Osteocyte (in vitro differentiated cells): ENCODE results near the gene KSR2. TPM values are rescaled to one million over a fixed set of nuclear protein-coding genes. Genes with fewer than 3 reads are reported as not detected.

Source experiments
- DNase-seq: peaks from one replicate; pipeline ENCODE4 v3.0.0; 2021; ENCODE audit warnings: mixed read lengths; ENCODE audit not compliant: unreplicated experiment; ENCODE audit errors: extremely low spot score
- H3K27ac Mint-ChIP-seq: one replicate; pipeline ENCODE4 v1.8.0; 2021; ENCODE audit warnings: mild to moderate bottlenecking, mixed read lengths; ENCODE audit not compliant: unreplicated experiment
- H3K27me3 Mint-ChIP-seq: one replicate; pipeline ENCODE4 v1.8.0; 2021; ENCODE audit warnings: mixed read lengths; ENCODE audit not compliant: unreplicated experiment
- H3K36me3 Mint-ChIP-seq: one replicate; pipeline ENCODE4 v1.8.0; 2021; ENCODE audit warnings: mixed read lengths; ENCODE audit not compliant: unreplicated experiment
- H3K4me1 Mint-ChIP-seq: one replicate; pipeline ENCODE4 v1.8.0; 2021; ENCODE audit warnings: mixed read lengths; ENCODE audit not compliant: unreplicated experiment
- H3K4me3 Mint-ChIP-seq: one replicate; pipeline ENCODE4 v1.8.0; 2021; ENCODE audit warnings: mild to moderate bottlenecking, moderate library complexity, mixed read lengths; ENCODE audit not compliant: unreplicated experiment
- H3K9me3 Mint-ChIP-seq: one replicate; pipeline ENCODE4 v1.8.0; 2021; ENCODE audit warnings: mixed read lengths; ENCODE audit not compliant: unreplicated experiment
- total RNA-seq: library from RNA; stranded (reverse); gene quantifications from 2 replicates; pipeline ENCODE4 v1.2.1, GENCODE V29; 2021
- TF ChIP-seq, protein P1 (sequence below): fragments of 200-600 bp; sonication (generic); IDR thresholded peaks from 2 replicates; pipeline ENCODE4 v1.5.0; 2021; ENCODE audit warnings: antibody characterized with exemption, mild to moderate bottlenecking, moderate library complexity

KSR2 gene
- total RNA-seq, 1 donor from 2014 or later, result not detected

- no peaks in the 10 kb centered on the region for H3K36me3 Mint-ChIP-seq
- H3K27ac Mint-ChIP-seq, result no peak overlapping the region
- H3K9me3 Mint-ChIP-seq, result no peaks in the 10 kb centered on the region
- TF ChIP-seq, protein P1, sequence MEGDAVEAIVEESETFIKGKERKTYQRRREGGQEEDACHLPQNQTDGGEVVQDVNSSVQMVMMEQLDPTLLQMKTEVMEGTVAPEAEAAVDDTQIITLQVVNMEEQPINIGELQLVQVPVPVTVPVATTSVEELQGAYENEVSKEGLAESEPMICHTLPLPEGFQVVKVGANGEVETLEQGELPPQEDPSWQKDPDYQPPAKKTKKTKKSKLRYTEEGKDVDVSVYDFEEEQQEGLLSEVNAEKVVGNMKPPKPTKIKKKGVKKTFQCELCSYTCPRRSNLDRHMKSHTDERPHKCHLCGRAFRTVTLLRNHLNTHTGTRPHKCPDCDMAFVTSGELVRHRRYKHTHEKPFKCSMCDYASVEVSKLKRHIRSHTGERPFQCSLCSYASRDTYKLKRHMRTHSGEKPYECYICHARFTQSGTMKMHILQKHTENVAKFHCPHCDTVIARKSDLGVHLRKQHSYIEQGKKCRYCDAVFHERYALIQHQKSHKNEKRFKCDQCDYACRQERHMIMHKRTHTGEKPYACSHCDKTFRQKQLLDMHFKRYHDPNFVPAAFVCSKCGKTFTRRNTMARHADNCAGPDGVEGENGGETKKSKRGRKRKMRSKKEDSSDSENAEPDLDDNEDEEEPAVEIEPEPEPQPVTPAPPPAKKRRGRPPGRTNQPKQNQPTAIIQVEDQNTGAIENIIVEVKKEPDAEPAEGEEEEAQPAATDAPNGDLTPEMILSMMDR, result no peak
- H3K27me3 Mint-ChIP-seq, result no peaks in the 10 kb centered on the region
- H3K4me1 Mint-ChIP-seq, result no peaks in the 10 kb centered on the region
- DNase-seq, result no peak
- no peak overlapping the region for H3K4me3 Mint-ChIP-seq
These were observed 171.6 kb downstream of the KSR2 start for GRCh38 chr12:117797202-117797601.

DNA sequence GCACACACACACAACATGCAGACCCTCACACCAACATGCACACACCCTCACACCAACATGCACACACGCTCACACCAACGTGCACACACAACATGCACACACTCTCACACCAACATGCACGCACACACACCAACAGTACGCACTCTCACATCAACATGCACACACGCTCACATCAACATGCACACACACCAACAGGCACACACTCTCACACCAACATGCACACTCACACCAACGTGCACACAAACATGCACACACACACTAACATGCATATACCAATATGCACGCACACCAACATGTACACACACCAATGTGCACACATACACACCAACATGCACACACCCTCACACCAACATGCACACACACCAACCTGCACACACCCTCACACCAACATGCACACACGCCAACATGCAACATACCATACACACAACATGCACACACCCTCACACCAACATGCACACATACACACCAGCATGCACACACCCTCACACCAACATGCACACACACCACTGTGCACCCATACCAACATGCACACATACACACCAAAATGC lies 175.8 kb downstream of the KSR2 start:
- H3K4me1 Mint-ChIP-seq, result no peaks in the 10 kb centered on the region
- H3K27me3 Mint-ChIP-seq, result peaks cover 17% of the 10 kb centered on the region
- TF ChIP-seq, protein P1, result no peak
- H3K36me3 Mint-ChIP-seq, result no peaks in the 10 kb centered on the region
- no peaks in the 10 kb centered on the region for H3K9me3 Mint-ChIP-seq
- no peak overlapping the region for H3K27ac Mint-ChIP-seq
- no peak overlapping the region for H3K4me3 Mint-ChIP-seq
- no peak for DNase-seq

DNA sequence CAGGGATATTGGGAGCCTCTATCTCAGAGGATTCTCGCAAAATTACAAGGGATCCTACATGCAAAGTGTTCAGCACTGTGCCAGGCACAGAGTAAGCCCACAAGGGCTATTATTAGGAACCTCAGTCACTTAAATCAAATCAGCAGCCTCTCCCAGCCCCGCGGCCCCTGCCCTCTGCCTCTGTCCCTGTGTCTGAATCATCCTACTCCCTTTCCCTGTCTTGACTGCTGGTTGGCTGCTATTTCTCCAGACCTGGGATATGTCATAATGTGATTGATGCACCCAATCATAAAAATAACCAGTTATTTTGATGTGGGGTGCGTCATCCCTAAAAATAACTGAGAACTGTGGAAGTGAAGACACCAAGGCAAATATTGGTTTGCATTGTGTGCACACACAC lies 176.3 kb downstream of the KSR2 start:
- Mint-ChIP-seq H3K36me3 (no peaks in the 10 kb centered on the region), H3K4me1 (no peaks in the 10 kb centered on the region), H3K27ac (no peak overlapping the region), H3K4me3 (no peak overlapping the region), H3K27me3 (peaks cover 21% of the 10 kb centered on the region), H3K9me3 (no peaks in the 10 kb centered on the region)
- no peak for DNase-seq
- TF ChIP-seq, protein P1, result no peak

GRCh38 chr12:117790948-117791347 lies 177.8 kb downstream of the KSR2 start:
- Mint-ChIP-seq H3K4me3 (no peak overlapping the region), H3K4me1 (no peaks in the 10 kb centered on the region), H3K27me3 (peaks cover 27% of the 10 kb centered on the region), H3K9me3 (no peaks in the 10 kb centered on the region), H3K36me3 (no peaks in the 10 kb centered on the region), H3K27ac (no peak overlapping the region)
- DNase-seq, result no peak
- TF ChIP-seq, protein P1, result no peak

DNA sequence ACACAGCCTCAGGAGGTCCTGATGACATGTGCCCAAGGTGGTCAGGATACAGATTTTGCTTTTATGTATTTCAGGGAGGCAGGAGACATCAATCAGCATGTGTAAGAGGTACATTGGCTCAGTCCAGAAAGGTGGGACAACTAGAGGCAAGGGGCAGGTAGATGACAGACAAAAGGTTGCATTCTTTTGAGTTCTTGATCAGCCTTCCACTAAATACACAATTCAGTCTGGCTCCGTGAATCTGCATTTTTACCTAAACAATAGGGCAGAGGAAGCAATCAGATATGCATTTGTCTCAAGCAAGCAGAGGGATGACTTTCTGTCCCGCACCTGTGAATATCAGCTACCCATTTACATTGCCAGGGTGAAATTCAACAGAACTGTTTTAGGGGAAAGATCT lies 178.6 kb downstream of the KSR2 start:
- Mint-ChIP-seq H3K27ac (no peak overlapping the region), H3K9me3 (no peaks in the 10 kb centered on the region), H3K27me3 (peaks cover 33% of the 10 kb centered on the region), H3K4me3 (no peak overlapping the region), H3K4me1 (no peaks in the 10 kb centered on the region), H3K36me3 (no peaks in the 10 kb centered on the region)
- TF ChIP-seq, protein P1, result no peak
- no peak for DNase-seq
